ENCODE measurements around the gene PLPP4.

GRCh38 chr10:120409816-120410215 is 47.2 kb upstream of the PLPP4 start:
- TF ChIP-seq CTCF (IDR thresholded peaks at IDR 0.05; ENCODE audit: borderline replicate concordance, extremely low read depth, low read length, poor library complexity, severe bottlenecking) (no peak), EZH2 (IDR thresholded peaks at IDR 0.05; ENCODE audit: borderline replicate concordance, low read depth, low read length, severe bottlenecking) (no peak)

Measured in DND-41 (cell line).